ENCODE results near the gene RAPGEF3. TPM values are rescaled to one million over a fixed set of nuclear protein-coding genes. Genes with fewer than 3 reads are reported as not detected.

RAPGEF3 gene, protein sequence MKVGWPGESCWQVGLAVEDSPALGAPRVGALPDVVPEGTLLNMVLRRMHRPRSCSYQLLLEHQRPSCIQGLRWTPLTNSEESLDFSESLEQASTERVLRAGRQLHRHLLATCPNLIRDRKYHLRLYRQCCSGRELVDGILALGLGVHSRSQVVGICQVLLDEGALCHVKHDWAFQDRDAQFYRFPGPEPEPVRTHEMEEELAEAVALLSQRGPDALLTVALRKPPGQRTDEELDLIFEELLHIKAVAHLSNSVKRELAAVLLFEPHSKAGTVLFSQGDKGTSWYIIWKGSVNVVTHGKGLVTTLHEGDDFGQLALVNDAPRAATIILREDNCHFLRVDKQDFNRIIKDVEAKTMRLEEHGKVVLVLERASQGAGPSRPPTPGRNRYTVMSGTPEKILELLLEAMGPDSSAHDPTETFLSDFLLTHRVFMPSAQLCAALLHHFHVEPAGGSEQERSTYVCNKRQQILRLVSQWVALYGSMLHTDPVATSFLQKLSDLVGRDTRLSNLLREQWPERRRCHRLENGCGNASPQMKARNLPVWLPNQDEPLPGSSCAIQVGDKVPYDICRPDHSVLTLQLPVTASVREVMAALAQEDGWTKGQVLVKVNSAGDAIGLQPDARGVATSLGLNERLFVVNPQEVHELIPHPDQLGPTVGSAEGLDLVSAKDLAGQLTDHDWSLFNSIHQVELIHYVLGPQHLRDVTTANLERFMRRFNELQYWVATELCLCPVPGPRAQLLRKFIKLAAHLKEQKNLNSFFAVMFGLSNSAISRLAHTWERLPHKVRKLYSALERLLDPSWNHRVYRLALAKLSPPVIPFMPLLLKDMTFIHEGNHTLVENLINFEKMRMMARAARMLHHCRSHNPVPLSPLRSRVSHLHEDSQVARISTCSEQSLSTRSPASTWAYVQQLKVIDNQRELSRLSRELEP
- 37.3 TPM for total RNA-seq
- long read RNA-seq, full-length matches to known transcripts = 5 of 24 reads
- long read RNA-seq, partial matches to known transcripts = 7 of 24 reads
- long read RNA-seq, other reads (novel, unspliced or antisense) = 12 of 24 reads

- peak; percentile 89 for ATAC-seq
- intact Hi-C loops (cut with DNase I) = loop anchor here (1.0 kb wide), 1 partner anchor 42 kb away; no protein-coding TSS in a partner anchor
- DNase-seq (ENCODE audit: missing footprints) = peak; percentile 93
These were observed at the start of gene RAPGEF3 for GRCh38 chr12:47758834-47759690. Gene RAPGEF3, minus strand, starts transcription at chr12:47758880. Its CDS starts 324 bp downstream, at chr12:47758556.

- no peak for DNase-seq (ENCODE audit: missing footprints)
- intact Hi-C loops (cut with DNase I) = no loop called here
- ATAC-seq = no peak
These were observed 49.4 kb upstream of the RAPGEF3 start for GRCh38 chr12:47808050-47808449.

DNA sequence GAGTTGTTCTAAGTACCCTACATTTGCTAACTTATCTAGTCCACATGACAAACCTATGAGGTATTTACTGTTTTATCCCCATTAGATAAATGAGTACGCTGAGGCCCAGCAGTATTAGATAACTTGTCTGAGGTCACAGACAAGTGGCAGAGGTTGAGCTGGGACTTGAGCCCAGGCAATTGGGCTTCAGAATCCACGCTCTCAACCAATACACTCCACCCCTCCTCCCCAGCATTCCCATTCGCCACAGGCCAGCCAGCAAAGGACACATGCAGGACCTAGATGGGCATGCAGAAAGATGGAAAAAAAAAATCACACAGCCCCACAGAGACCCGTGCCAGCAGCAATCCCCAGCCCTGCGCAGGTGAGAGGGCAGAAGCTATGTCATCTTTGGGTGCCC, 48.7 kb upstream of the RAPGEF3 start:
- ATAC-seq (peak; percentile 33), DNase-seq (ENCODE audit: missing footprints) (no peak)
- intact Hi-C loops (cut with DNase I) = no loop called here

GRCh38 chr12:47805417-47805816, 46.7 kb upstream of the RAPGEF3 start:
- intact Hi-C loops (cut with DNase I) = no loop called here
- no peak for DNase-seq (ENCODE audit: missing footprints)
- ATAC-seq = no peak

- intact Hi-C loops (cut with DNase I) = no loop called here
- ATAC-seq = no peak
These were observed 45.5 kb upstream of the RAPGEF3 start for GRCh38 chr12:47804171-47804570.

GRCh38 chr12:47803191-47803875, 44.7 kb upstream of the RAPGEF3 start:
- DNase-seq (ENCODE audit: missing footprints) (no peak), ATAC-seq (no peak)
- intact Hi-C loops (cut with DNase I) = no loop called here

More at GRCh38 chr12:47804171-47804570, 45.5 kb upstream of the RAPGEF3 start:
- DNase-seq (ENCODE audit: missing footprints) = no peak

DNA sequence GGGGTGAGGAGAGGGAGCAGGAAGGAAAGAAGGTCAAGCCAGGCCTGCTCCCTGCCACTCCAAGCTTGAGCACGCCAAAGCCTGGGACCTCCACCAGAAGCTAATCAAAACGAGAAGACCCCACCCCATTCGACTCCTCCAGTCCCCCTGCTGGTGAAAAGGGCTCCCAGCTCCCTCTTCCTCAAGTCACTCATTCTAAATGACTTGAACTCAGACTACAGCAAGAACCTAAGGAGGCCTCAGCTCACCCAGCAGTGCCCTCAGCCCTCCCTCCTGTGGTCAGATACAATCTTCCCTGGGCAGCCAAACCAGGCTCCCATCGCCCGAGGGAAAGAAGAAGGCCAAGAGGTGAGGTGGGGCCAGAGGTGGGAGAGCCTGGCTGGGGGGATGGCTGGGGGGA, 43.6 kb upstream of the RAPGEF3 start:
- intact Hi-C loops (cut with DNase I) = no loop called here
- no peak for DNase-seq (ENCODE audit: missing footprints)
- no peak for ATAC-seq

- intact Hi-C loops (cut with DNase I) = no loop called here
- ATAC-seq (no peak), DNase-seq (ENCODE audit: missing footprints) (no peak)
These were observed 43.2 kb upstream of the RAPGEF3 start for GRCh38 chr12:47801904-47802246.

DNA sequence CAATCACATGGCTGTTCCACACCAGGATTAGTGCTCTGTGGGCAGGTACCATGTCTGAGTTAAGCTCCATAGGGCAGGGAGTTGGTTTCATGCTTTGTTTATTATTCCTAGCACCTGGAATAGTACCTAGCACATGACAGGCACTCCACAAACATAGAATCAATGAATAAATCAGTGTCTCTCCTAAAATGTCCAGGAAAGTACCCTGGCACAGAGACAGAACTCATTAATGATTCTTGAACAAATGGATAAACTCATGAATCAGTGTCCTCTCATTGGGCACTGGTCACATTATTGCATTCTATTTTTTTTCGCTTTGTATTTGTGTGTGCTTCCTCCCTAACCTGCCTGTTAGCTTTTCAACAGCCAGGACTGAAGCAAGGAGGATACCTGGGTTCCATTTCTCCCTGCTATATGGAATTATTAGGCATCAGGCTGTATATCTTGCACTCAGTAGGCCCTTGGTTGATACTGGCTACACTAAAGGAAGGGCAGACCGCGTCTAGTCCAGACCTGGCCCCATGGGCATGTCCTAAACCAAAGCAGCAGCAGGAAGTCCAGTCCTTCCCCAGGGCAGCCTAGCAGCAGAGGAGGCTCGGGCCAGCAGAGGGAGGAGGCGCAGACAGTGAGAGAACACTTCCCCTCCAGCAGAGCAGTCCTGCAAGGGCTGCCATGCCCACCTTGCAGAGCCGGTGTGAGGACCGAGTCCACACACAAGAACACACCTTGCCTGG, 42.7 kb upstream of the RAPGEF3 start:
- DNase-seq (ENCODE audit: missing footprints) (peak; percentile 82), ATAC-seq (peak; percentile 41)
- intact Hi-C loops (cut with DNase I) = no loop called here

DNA sequence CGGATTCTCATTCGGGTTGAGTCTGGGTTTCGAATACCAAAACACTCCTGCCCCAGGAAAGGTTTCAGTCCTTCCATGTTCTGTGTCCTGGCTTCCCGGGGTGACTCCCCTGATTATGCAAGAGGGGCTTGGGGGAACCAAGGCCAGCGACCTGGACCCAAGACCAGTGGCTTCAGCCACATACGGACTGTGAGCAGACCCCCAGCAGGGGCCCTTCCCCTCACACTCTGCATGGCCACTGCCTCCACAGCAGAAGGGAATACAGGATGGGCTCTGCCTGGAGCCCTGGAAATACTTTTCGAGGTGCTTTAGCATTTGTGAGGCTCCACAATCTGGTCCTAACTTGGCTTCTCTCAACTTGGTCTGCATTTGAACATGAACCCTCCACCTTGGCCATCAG, 41.9 kb upstream of the RAPGEF3 start:
- ATAC-seq (no peak), DNase-seq (ENCODE audit: missing footprints) (no peak)
- intact Hi-C loops (cut with DNase I) = no loop called here

GRCh38 chr12:47799357-47799955, 40.8 kb upstream of the RAPGEF3 start:
- intact Hi-C loops (cut with DNase I) = no loop called here
- peak; percentile 61 for ATAC-seq
- DNase-seq (ENCODE audit: missing footprints) = peak; percentile 82

GRCh38 chr12:47798382-47798948, 39.8 kb upstream of the RAPGEF3 start:
- DNase-seq (ENCODE audit: missing footprints) = no peak
- intact Hi-C loops (cut with DNase I) = no loop called here
- ATAC-seq = no peak

DNA sequence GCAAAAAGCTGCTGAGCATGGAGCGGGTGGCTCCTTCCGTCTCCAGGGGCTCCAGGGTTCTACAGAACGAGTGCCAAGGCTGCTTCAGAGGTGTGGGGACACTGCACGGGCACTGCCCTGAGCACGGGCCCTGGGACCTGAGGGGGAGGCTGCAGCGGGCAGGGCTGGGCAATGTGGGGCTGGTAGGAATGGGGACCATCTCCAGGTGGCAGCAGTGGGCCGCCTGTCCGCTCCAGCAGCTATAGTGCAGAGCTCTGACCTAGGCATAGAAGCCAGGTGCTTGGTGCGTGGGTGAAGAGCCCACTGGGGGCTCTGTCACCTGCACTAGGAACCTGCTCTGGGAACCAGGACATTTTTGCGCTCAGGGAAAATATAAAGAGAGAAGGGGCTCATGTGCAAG, 38.8 kb upstream of the RAPGEF3 start:
- intact Hi-C loops (cut with DNase I) = loop anchor here (1.0 kb wide), 1 partner anchor 40 kb away; no protein-coding TSS in a partner anchor
- DNase-seq (ENCODE audit: missing footprints) (no peak), ATAC-seq (peak; percentile 18)

DNA sequence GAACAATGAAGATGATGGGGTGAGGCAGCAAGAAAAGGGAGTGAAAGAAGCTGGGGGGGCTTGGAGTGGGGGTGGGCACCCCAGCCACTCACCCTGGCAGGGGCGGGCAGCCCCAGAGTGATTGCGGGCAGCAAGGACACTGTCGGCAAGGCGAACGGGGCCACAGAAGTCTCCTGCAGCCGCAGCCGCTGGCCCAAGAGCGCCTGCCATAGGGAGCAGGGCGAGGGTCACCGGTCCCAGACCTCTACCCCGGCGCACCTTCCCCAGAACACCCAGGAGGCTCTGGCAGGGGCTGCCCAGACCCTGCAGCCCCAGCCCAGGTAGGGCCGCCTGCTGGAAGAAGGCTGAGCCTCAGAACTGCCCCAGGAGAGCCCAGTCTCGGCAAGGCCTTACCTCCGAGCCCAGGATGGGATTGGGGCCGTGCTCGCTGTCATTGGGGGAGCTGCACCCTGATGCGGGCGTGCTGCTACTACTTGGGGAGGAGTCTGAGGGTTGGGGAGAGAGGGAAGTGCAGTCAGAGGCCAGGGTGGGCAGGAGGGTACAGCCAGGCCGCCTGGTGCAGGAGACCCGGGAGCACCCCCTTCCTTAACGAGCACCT, 37.2 kb upstream of the RAPGEF3 start:
- no peak for ATAC-seq
- intact Hi-C loops (cut with DNase I) = no loop called here
- DNase-seq (ENCODE audit: missing footprints) = no peak

DNA sequence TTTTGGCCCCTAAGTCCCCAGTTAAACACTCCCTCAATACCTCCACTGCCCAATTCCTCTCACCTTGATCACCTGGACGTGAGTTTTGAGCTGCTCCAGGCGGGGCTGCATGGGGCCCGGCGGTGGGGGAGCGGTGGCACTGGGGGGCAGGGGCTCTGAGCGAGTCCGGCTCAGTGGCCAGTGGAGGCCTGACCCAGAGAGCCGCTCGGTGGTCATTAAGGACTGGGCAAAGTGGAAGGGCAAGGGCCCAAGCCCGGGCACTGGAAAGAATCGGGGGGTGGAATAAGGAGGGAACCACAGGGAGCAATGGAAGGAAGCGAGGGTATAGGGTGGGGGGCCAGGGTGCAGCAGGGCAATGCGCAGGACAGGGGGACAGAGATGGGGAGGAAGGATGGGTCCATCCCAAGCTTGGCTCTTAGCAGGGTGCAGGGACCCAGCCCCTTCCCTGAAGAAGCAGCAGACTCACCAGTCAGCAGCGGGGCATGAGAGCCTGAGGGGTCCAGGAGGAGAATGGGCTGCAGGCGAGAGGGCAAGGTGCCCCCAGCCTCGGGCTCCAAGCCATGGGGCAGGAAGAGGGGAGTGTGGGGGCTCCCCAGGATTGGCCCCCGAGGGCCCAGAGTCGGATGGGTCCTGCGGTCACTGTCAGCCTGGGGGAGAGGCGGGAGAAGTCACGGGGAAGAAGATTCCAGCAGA, 36.6 kb upstream of the RAPGEF3 start:
- intact Hi-C loops (cut with DNase I) = no loop called here
- DNase-seq (ENCODE audit: missing footprints) = no peak
- no peak for ATAC-seq

GRCh38 chr12:47794679-47795078, 36.0 kb upstream of the RAPGEF3 start:
- ATAC-seq (no peak), DNase-seq (ENCODE audit: missing footprints) (no peak)
- intact Hi-C loops (cut with DNase I) = no loop called here
